B cell (primary cell): ENCODE data around the gene CHST15. TPM values are rescaled to one million over a fixed set of nuclear protein-coding genes. Genes with fewer than 3 reads are reported as not detected.

ENCODE experiments used
- ATAC-seq: fragments of 200-7000 bp; cut with Tn5 transposase; one replicate; pipeline ENCODE4 v1.10.0; 2021; ENCODE audit warnings: low read depth, mild to moderate bottlenecking, moderate number of reproducible peaks, moderate library complexity
- CTCF ChIA-PET: fragments of 350-600 bp; sonication (Branson Sonifier 250); formaldehyde crosslinking; loops from one replicate; lab custom pipeline; 2021; ENCODE audit warnings: antibody characterized with exemption, inconsistent platforms; lab: Charles Lee
- POLR2A ChIA-PET: fragments of 350-600 bp; sonication (Branson Sonifier 250); formaldehyde crosslinking; loops from one replicate; lab custom pipeline; 2021; ENCODE audit warnings: antibody characterized with exemption; lab: Charles Lee
- DNase-seq: peaks from one replicate; pipeline ENCODE4 v3.0.0; 2013
- H2AFZ ChIP-seq: 2 replicates; pipeline ENCODE4 v1.6.1; 2012; ENCODE audit warnings: mild to moderate bottlenecking, low read depth, low read length; ENCODE audit not compliant: insufficient read depth, poor library complexity, severe bottlenecking
- H3K27ac ChIP-seq, 2 donors: 1 replicate in 1 of 2; 2 replicates in 1 of 2; pipeline ENCODE4 v1.5.1; 2012 to 2013; ENCODE audit warnings: low read length in 2 of 2, mild to moderate bottlenecking in 2 of 2, moderate library complexity in 1 of 2
- H3K27me3 ChIP-seq, 4 experiments: fragments of 200-600 bp in 1 of 4; sonication (generic) in 1 of 4; replicated peaks in 1 of 4; 1 replicate in 2 of 4; 2 replicates in 2 of 4; pipeline versions ENCODE4 v1.6.1 to v1.7.0; 2013 to 2016; ENCODE audit warnings: low read length in 3 of 4, mild to moderate bottlenecking in 2 of 4, mixed read lengths in 1 of 4, moderate library complexity in 1 of 4; ENCODE audit not compliant: insufficient read depth in 4 of 4, control insufficient read depth in 3 of 4; ENCODE audit errors: control extremely low read depth in 1 of 4
- H3K36me3 ChIP-seq, 2 experiments: replicated peaks in 1 of 2; 1 replicate in 1 of 2; 2 replicates in 1 of 2; pipeline versions ENCODE4 v1.6.1 to v1.7.1; 2013; ENCODE audit warnings: low read length in 1 of 2; ENCODE audit not compliant: insufficient read depth in 2 of 2, control insufficient read depth in 1 of 2; ENCODE audit errors: control extremely low read depth in 1 of 2, extremely low read depth in 1 of 2
- H3K4me1 ChIP-seq, 2 donors: fragments of 200-600 bp in 1 of 2; sonication (generic) in 1 of 2; 1 replicate in 1 of 2; 2 replicates in 1 of 2; pipeline versions ENCODE4 v1.5.1 to v1.6.1; 2013 to 2017; ENCODE audit warnings: low read length in 2 of 2; ENCODE audit not compliant: control insufficient read depth in 2 of 2, insufficient read depth in 2 of 2
- H3K4me2 ChIP-seq: replicated peaks from 2 replicates; pipeline ENCODE3; 2012; ENCODE audit warnings: mild to moderate bottlenecking, low read depth, low read length; ENCODE audit not compliant: poor library complexity, severe bottlenecking
- H3K4me3 ChIP-seq, 5 experiments: fragments of 200-600 bp in 1 of 5; sonication (generic) in 1 of 5; 1 replicate in 3 of 5; 2 replicates in 2 of 5; pipeline versions ENCODE4 v1.5.1 to v1.7.0; 2011 to 2016; ENCODE audit warnings: low read length in 4 of 5, mild to moderate bottlenecking in 4 of 5, low read depth in 2 of 5, control low read depth in 1 of 5, moderate library complexity in 1 of 5; ENCODE audit not compliant: insufficient read depth in 1 of 5; ENCODE audit errors: control extremely low read depth in 1 of 5, extremely low read depth in 1 of 5
- H3K79me2 ChIP-seq: fragments of 200-600 bp; sonication (generic); one replicate; pipeline ENCODE4 v1.6.0; 2016; ENCODE audit warnings: low read length; ENCODE audit not compliant: control insufficient read depth, insufficient read depth
- H3K9ac ChIP-seq: fragments of 200-600 bp; sonication (generic); 2 replicates; pipeline ENCODE4 v1.6.1; 2017; ENCODE audit warnings: mild to moderate bottlenecking, low read length, moderate library complexity
- H3K9me3 ChIP-seq, 3 donors: one replicate each; pipeline versions ENCODE4 v1.6.1 to v1.7.1; 2013; ENCODE audit warnings: low read length in 2 of 3; ENCODE audit not compliant: control insufficient read depth in 2 of 3, insufficient read depth in 1 of 3; ENCODE audit errors: control extremely low read depth in 1 of 3
- H4K20me1 ChIP-seq: 2 replicates; pipeline ENCODE4 v1.6.0; 2012; ENCODE audit warnings: mild to moderate bottlenecking, low read length; ENCODE audit not compliant: insufficient read depth, control insufficient read depth, poor library complexity, severe bottlenecking
- H3K27ac Mint-ChIP-seq: one replicate; pipeline ENCODE4 v1.8.0; 2021; ENCODE audit warnings: mixed read lengths
- H3K27me3 Mint-ChIP-seq: one replicate; pipeline ENCODE4 v1.8.0; 2021; ENCODE audit warnings: mixed read lengths
- H3K4me1 Mint-ChIP-seq: one replicate; pipeline ENCODE4 v1.8.0; 2021; ENCODE audit warnings: mixed read lengths
- H3K4me3 Mint-ChIP-seq: one replicate; pipeline ENCODE4 v1.8.0; 2021; ENCODE audit warnings: mixed read lengths
- H3K9me3 Mint-ChIP-seq: one replicate; pipeline ENCODE4 v1.8.0; 2022; ENCODE audit warnings: mixed read lengths; ENCODE audit not compliant: insufficient read depth
- CTCF ChIP-seq: fragments of 200-600 bp; IDR thresholded peaks from one replicate; pipeline ENCODE4 v1.8.0; 2022; ENCODE audit warnings: antibody characterized with exemption, mild to moderate bottlenecking
- EZH2 ChIP-seq: IDR thresholded peaks from 2 replicates; pipeline ENCODE4 v1.6.1; 2012; ENCODE audit warnings: borderline replicate concordance, low read depth, mild to moderate bottlenecking, moderate library complexity, low read length; ENCODE audit not compliant: insufficient read depth, poor library complexity, severe bottlenecking
- WGBS: methylation state at CpG from one replicate; pipeline ENCODE4 v1.1.5; 2013; ENCODE audit warnings: missing lambda C conversion rate; ENCODE audit not compliant: insufficient coverage; 5-methylcytosine and 5-hydroxymethylcytosine counted together
- intact Hi-C: fragments of 100-400 bp; cut with micrococcal nuclease; formaldehyde crosslinking; loops from one replicate; pipeline ENCODE4 v1.10.0; 2022
- polyA plus RNA-seq: library from polyadenylated mRNA; depleted of rRNA; stranded (reverse); fragments of >200 nt; gene quantifications from 2 replicates; pipeline ENCODE4 v1.2.3, GENCODE V29; 2012
- total RNA-seq, 2 donors: library from RNA; stranded (reverse); fragments of 120-200 nt in 1 of 2; gene quantifications; 1 replicate in 1 of 2; 2 replicates in 1 of 2; pipeline versions ENCODE4 v1.2.3 to v1.2.4, GENCODE V29; 2013 to 2022

Gene CHST15
- total and polyA plus RNA-seq, 2 donors (not counting 1 experiment from before 2014, with no cell fraction given) = 17.9 to 75.4 TPM

GRCh38 chr10:124045801-124046355 is 47.5 kb downstream of the CHST15 start:
- POLR2A ChIA-PET = interaction anchor here (0.7 to 0.9 kb wide), 2 partner anchors 46 to 48 kb away, joined by 4 to 5 read pairs; partner anchors contain the start of gene CHST15
- peak; percentile 59 for DNase-seq

More at GRCh38 chr10:124045801-124046355, 47.5 kb downstream of the CHST15 start:
- Histone ChIP-seq H4K20me1 (peaks cover 16% of the 10 kb centered on the region), H3K27ac (no peak overlapping the region), H2AFZ (no peak overlapping the region), H3K9ac (no peak overlapping the region), H3K79me2 (peaks cover 31% of the 10 kb centered on the region), H3K27me3 (no peaks in the 10 kb centered on the region), H3K4me3 (no peak overlapping the region), H3K9me3 (peaks cover 0 to 6% (median 0%) of the 10 kb centered on the region in 3 donors), H3K4me1 (peaks cover 33 to 38% of the 10 kb centered on the region in 2 donors), H3K36me3 (peaks cover 0 to 23% of the 10 kb centered on the region in 2 experiments), H3K4me2 (peak overlapping the region; percentile 43)
- ATAC-seq = peak; percentile 31
- 46% methylated on average over 16 of the region's 18 CpGs for WGBS
- Mint-ChIP-seq H3K27me3 (no peaks in the 10 kb centered on the region), H3K9me3 (no peaks in the 10 kb centered on the region), H3K4me1 (peaks cover 60% of the 10 kb centered on the region), H3K4me3 (peak overlapping the region; percentile 20), H3K27ac (peak overlapping the region; percentile 62)
- intact Hi-C loops = no loop called here
- TF ChIP-seq EZH2 = no peak
- TF ChIP-seq CTCF = no peak
- CTCF ChIA-PET = interaction anchor here (0.7 kb wide), 1 partner anchor 52 kb away, joined by 3 read pairs; no protein-coding TSS in a partner anchor
